Measurements from ENCODE around the gene MIP.

GRCh38 chr12:56425940-56426438 lies 28.5 kb downstream of the MIP start:
- TF ChIP-seq, protein P1, sequence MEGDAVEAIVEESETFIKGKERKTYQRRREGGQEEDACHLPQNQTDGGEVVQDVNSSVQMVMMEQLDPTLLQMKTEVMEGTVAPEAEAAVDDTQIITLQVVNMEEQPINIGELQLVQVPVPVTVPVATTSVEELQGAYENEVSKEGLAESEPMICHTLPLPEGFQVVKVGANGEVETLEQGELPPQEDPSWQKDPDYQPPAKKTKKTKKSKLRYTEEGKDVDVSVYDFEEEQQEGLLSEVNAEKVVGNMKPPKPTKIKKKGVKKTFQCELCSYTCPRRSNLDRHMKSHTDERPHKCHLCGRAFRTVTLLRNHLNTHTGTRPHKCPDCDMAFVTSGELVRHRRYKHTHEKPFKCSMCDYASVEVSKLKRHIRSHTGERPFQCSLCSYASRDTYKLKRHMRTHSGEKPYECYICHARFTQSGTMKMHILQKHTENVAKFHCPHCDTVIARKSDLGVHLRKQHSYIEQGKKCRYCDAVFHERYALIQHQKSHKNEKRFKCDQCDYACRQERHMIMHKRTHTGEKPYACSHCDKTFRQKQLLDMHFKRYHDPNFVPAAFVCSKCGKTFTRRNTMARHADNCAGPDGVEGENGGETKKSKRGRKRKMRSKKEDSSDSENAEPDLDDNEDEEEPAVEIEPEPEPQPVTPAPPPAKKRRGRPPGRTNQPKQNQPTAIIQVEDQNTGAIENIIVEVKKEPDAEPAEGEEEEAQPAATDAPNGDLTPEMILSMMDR (IDR thresholded peaks at IDR 0.05) = no peak
- TF ChIP-seq POLR2A (IDR thresholded peaks at IDR 0.05) = no peak
